HEK293T (cell line): ENCODE data around the gene CADM4.

Experiments used
- ARNT ChIP-seq: fragments of 450-650 bp; IDR thresholded peaks from 2 replicates; pipeline ENCODE4 v1.6.1; 2017; ENCODE audit warnings: mild to moderate bottlenecking
- BHLHE40 ChIP-seq: fragments of 450-650 bp; IDR thresholded peaks from 2 replicates; pipeline ENCODE4 v1.6.1; 2016; ENCODE audit warnings: mild to moderate bottlenecking, moderate library complexity, borderline replicate concordance
- FOXA1 ChIP-seq: fragments of 450-650 bp; IDR thresholded peaks from 2 replicates; pipeline ENCODE4 v1.6.1; 2016; ENCODE audit warnings: mild to moderate bottlenecking
- FOXM1 ChIP-seq: fragments of 450-650 bp; IDR thresholded peaks from 2 replicates; pipeline ENCODE4 v1.6.1; 2017; ENCODE audit warnings: mild to moderate bottlenecking, borderline replicate concordance
- HDGF ChIP-seq: fragments of 450-650 bp; IDR thresholded peaks from 2 replicates; pipeline ENCODE4 v1.6.1; 2017; ENCODE audit warnings: antibody characterized with exemption, borderline replicate concordance
- NFRKB ChIP-seq: fragments of 450-650 bp; IDR thresholded peaks from 2 replicates; pipeline ENCODE4 v1.6.1; 2016; ENCODE audit warnings: mild to moderate bottlenecking, moderate library complexity
- SP1 ChIP-seq: fragments of 450-650 bp; IDR thresholded peaks from 2 replicates; pipeline ENCODE4 v1.6.1; 2017
- TARDBP ChIP-seq: fragments of 450-650 bp; IDR thresholded peaks from 2 replicates; pipeline ENCODE4 v1.6.1; 2016

GRCh38 chr19:43582495-43582894, 57.2 kb downstream of the CADM4 start:
- TF ChIP-seq FOXA1 = no peak
- no peak for TF ChIP-seq NFRKB
- no peak for TF ChIP-seq BHLHE40
- no peak for TF ChIP-seq TARDBP
- TF ChIP-seq ARNT = no peak
- no peak for TF ChIP-seq HDGF
- TF ChIP-seq SP1 = no peak
- TF ChIP-seq FOXM1 = no peak
